Measurements from ENCODE around the gene TGFB1. TPM values are rescaled to one million over a fixed set of nuclear protein-coding genes. Genes with fewer than 3 reads are reported as not detected.

TGFB1 gene
- total and polyA plus RNA-seq, 2 of the 13 experiments (the other 11 are each of a cell fraction or from before 2014, with no cell fraction given), result 4.1 to 5.4 TPM

DNA sequence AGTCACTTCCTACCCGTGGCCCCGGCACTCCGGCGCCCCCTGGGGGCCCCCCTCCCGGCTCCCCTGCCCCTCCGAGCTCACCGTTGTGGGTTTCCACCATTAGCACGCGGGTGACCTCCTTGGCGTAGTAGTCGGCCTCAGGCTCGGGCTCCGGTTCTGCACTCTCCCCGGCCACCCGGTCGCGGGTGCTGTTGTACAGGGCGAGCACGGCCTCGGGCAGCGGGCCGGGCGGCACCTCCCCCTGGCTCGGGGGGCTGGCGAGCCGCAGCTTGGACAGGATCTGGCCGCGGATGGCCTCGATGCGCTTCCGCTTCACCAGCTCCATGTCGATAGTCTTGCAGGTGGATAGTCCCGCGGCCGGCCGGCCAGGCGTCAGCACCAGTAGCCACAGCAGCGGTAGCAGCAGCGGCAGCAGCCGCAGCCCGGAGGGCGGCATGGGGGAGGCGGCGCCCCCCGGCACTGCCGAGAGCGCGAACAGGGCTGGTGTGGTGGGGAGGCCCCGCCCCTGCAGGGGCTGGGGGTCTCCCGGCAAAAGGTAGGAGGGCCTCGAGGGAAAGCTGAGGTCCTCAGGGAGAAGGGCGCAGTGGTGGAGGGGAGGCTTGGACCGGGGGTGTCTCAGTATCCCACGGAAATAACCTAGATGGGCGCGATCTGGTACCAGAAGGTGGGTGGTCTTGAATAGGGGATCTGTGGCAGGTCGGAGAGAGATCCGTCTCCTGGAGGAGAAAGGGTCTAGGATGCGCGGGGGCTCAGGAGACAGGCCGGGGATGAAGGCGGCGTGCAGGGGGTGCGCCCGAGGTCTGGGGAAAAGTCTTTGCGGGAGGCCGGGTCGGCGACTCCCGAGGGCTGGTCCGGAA, 885 bp downstream of the TGFB1 start (continued):
- TF ChIP-seq POGK (CRISPR knock-in tag; conservative IDR thresholded peaks at IDR 0.05), result no peak; the same call in 1 of the 2 replicates
- 0 out of 2 replicates have a peak, but pooled peaks have one; percentile 15 for TF ChIP-seq HOXD1 (CRISPR knock-in tag; IDR thresholded peaks at IDR 0.05)
- TF ChIP-seq SKIL (CRISPR knock-in tag; IDR thresholded peaks at IDR 0.05; ENCODE audit: borderline replicate concordance), result no peak
- 0 out of 2 replicates have a peak, but pooled peaks have one; percentile 36 for TF ChIP-seq ARID2 (CRISPR knock-in tag; IDR thresholded peaks at IDR 0.05; ENCODE audit: borderline replicate concordance)
- peak; percentile 45; the same call in 1 of the 2 replicates for TF ChIP-seq HIC2 (CRISPR knock-in tag; IDR thresholded peaks at IDR 0.05; ENCODE audit: low read depth)
- TF ChIP-seq PPARG (CRISPR knock-in tag; conservative IDR thresholded peaks at IDR 0.05), result no peak
- peak; percentile 72 for TF ChIP-seq YEATS4 (CRISPR knock-in tag; IDR thresholded peaks at IDR 0.05; ENCODE audit: borderline replicate concordance)
- TF ChIP-seq SALL1 (CRISPR knock-in tag; IDR thresholded peaks at IDR 0.05), result peak; percentile 37; the same call in 1 of the 2 replicates
- TF ChIP-seq ZNF713 (CRISPR knock-in tag; IDR thresholded peaks at IDR 0.05), result no peak
- TF ChIP-seq, protein P1, sequence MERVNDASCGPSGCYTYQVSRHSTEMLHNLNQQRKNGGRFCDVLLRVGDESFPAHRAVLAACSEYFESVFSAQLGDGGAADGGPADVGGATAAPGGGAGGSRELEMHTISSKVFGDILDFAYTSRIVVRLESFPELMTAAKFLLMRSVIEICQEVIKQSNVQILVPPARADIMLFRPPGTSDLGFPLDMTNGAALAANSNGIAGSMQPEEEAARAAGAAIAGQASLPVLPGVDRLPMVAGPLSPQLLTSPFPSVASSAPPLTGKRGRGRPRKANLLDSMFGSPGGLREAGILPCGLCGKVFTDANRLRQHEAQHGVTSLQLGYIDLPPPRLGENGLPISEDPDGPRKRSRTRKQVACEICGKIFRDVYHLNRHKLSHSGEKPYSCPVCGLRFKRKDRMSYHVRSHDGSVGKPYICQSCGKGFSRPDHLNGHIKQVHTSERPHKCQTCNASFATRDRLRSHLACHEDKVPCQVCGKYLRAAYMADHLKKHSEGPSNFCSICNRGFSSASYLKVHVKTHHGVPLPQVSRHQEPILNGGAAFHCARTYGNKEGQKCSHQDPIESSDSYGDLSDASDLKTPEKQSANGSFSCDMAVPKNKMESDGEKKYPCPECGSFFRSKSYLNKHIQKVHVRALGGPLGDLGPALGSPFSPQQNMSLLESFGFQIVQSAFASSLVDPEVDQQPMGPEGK (CRISPR knock-in tag; IDR thresholded peaks at IDR 0.05), result peak; percentile 57
- TF ChIP-seq RFXAP (CRISPR knock-in tag; IDR thresholded peaks at IDR 0.05; ENCODE audit: borderline replicate concordance), result peak; percentile 56; the same call in 1 of the 2 replicates
- no peak for TF ChIP-seq LCORL (IDR thresholded peaks at IDR 0.05)
- TF ChIP-seq LCORL (CRISPR knock-in tag; IDR thresholded peaks at IDR 0.05), result peak; percentile 34; the same call in 1 of the 2 replicates
- TF ChIP-seq NONO (IDR thresholded peaks at IDR 0.05), result no peak
- peak; percentile 69; the same call in 1 of the 2 replicates for TF ChIP-seq NONO (CRISPR knock-in tag; conservative IDR thresholded peaks at IDR 0.05)
- TF ChIP-seq RXRB (CRISPR knock-in tag; IDR thresholded peaks at IDR 0.05; ENCODE audit: borderline replicate concordance), result no peak
- TF ChIP-seq ZFP36 (IDR thresholded peaks at IDR 0.05; ENCODE audit: borderline replicate concordance, low read depth, low read length, partially characterized antibody), result peak; percentile 89
- peak; percentile 81 to 94; a peak in 3 of 4 replicates for TF ChIP-seq HMGXB4 (CRISPR knock-in tag; IDR thresholded peaks at IDR 0.05; ENCODE audit: borderline replicate concordance in 1 of 2, low read depth in 1 of 2)

Measured in HepG2 (cell line).